OCI-LY3 (cell line): Measurements from ENCODE around the gene PCDHGB3.

ENCODE experiments used
- H2AFZ ChIP-seq: fragments of 200-600, 300-600 bp; shearing (Covaris generic); 2 replicates; pipeline ENCODE4 v1.6.0; 2014; ENCODE audit warnings: antibody characterized with exemption, low read depth, low read length
- H3K27ac ChIP-seq: fragments of 200-600, 300-600 bp; sonication (generic); 2 replicates; pipeline ENCODE4 v1.5.1; 2014; ENCODE audit warnings: mild to moderate bottlenecking, low read length, moderate library complexity, mixed read lengths
- H3K27me3 ChIP-seq: fragments of 200-600, 300-600 bp; sonication (generic); 2 replicates; pipeline ENCODE4 v1.6.1; 2014; ENCODE audit warnings: low read depth, low read length, mixed read lengths
- H3K36me3 ChIP-seq: fragments of 200-600, 300-600 bp; sonication (generic); replicated peaks from 2 replicates; pipeline ENCODE3; 2014; ENCODE audit warnings: low read depth, low read length, mixed read lengths
- H3K4me1 ChIP-seq: fragments of 300-600, 200-600 bp; sonication (generic); 2 replicates; pipeline ENCODE4 v1.6.1; 2014; ENCODE audit warnings: low read length, mixed read lengths
- H3K4me2 ChIP-seq: fragments of 200-600, 300-600 bp; sonication (generic); 2 replicates; pipeline ENCODE4 v1.6.1; 2014; ENCODE audit warnings: low read length, mixed read lengths
- H3K4me3 ChIP-seq: fragments of 300-600, 200-600 bp; sonication (generic); 2 replicates; pipeline ENCODE4 v1.5.1; 2014; ENCODE audit warnings: antibody characterized with exemption, mild to moderate bottlenecking, low read length, moderate library complexity
- H3K79me2 ChIP-seq: fragments of 300-600, 200-600 bp; shearing (Covaris generic); 2 replicates; pipeline ENCODE4 v1.6.1; 2014; ENCODE audit warnings: mild to moderate bottlenecking, low read length, mixed read lengths
- H3K9ac ChIP-seq: fragments of 300-600, 200-600 bp; shearing (Covaris generic); 2 replicates; pipeline ENCODE4 v1.6.0; 2014; ENCODE audit warnings: mild to moderate bottlenecking, low read length, moderate library complexity
- H3K9me3 ChIP-seq: fragments of 200-600, 300-600 bp; shearing (Covaris generic); 2 replicates; pipeline ENCODE4 v1.6.1; 2014; ENCODE audit warnings: low read length, mixed read lengths; ENCODE audit not compliant: insufficient read depth
- H4K20me1 ChIP-seq: fragments of 200-600, 300-600 bp; sonication (generic); 2 replicates; pipeline ENCODE4 v1.6.1; 2016; ENCODE audit warnings: low read length, mixed read lengths; ENCODE audit not compliant: insufficient read depth
- CTCF ChIP-seq: fragments of 200-600, 300-600 bp; sonication (generic); IDR thresholded peaks from 2 replicates; pipeline ENCODE4 v1.5.1; 2014; ENCODE audit warnings: antibody characterized with exemption, low read length, low read depth
- EZH2phosphoT487 ChIP-seq: fragments of 200-600 bp; shearing (Covaris generic); IDR thresholded peaks from 2 replicates; pipeline ENCODE4 v1.6.1; 2018; ENCODE audit warnings: antibody characterized with exemption, mixed run types, low read depth

Gene PCDHGB3

GRCh38 chr5:141362719-141363118, 7.3 kb upstream of the PCDHGB3 start:
- H3K4me3 ChIP-seq: no peak overlapping the region
- H3K27me3 ChIP-seq: no peaks in the 10 kb centered on the region
- H3K79me2 ChIP-seq: no peaks in the 10 kb centered on the region
- H2AFZ ChIP-seq: no peak overlapping the region
- TF ChIP-seq EZH2phosphoT487 (no peak), CTCF (no peak)
- no peaks in the 10 kb centered on the region for H4K20me1 ChIP-seq
- H3K36me3 ChIP-seq: no peaks in the 10 kb centered on the region
- H3K9me3 ChIP-seq: no peaks in the 10 kb centered on the region
- H3K27ac ChIP-seq: no peak overlapping the region
- no peaks in the 10 kb centered on the region for H3K4me1 ChIP-seq
- no peak overlapping the region for H3K4me2 ChIP-seq
- H3K9ac ChIP-seq: no peak overlapping the region

DNA sequence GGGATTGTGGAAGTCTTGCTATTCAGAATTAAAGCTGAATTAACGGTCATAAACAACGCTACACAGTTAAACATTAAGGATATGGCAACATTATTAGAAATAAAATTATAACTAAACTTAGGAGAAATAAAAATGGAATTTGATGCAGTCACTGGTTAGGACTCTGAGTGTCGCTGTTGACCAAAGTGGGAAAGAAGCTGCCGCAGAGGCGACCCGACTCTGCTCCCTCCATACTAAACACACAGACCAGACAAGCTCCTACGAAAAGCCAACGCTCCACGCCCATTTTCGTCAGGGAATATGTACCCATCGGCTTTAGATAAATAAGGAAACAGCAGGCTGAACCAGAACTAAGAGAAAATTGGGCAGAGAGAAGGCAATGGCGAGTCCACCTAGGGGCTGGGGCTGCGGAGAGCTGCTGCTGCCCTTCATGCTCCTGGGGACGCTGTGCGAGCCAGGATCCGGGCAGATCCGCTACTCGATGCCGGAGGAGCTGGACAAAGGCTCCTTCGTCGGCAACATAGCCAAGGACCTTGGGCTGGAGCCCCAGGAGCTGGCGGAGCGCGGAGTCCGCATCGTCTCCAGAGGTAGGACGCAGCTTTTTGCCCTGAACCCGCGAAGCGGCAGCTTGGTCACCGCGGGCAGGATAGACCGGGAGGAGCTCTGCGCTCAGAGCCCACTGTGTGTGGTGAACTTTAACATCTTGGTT, 5.9 kb upstream of the PCDHGB3 start, which contains the start of gene PCDHGA5:
TSS of gene PCDHGA5 (plus strand) at position 211 of the 709 bp plus-strand sequence. CDS start at position 380, 169 bp downstream.
- H3K36me3 ChIP-seq: no peaks in the 10 kb centered on the region
- no peaks in the 10 kb centered on the region for H3K4me1 ChIP-seq
- H3K27me3 ChIP-seq: no peaks in the 10 kb centered on the region
- no peak within 1 kb of the TSS for H3K4me3 ChIP-seq
- no peak for TF ChIP-seq CTCF
- TF ChIP-seq EZH2phosphoT487: no peak
- no peak within 1 kb of the TSS for H3K27ac ChIP-seq
- no peak within 1 kb of the TSS for H3K4me2 ChIP-seq
- no peak within 1 kb of the TSS for H2AFZ ChIP-seq
- no peaks in the 10 kb centered on the region for H3K9me3 ChIP-seq
- H4K20me1 ChIP-seq: no peaks in the 10 kb centered on the region
- H3K9ac ChIP-seq: no peak within 1 kb of the TSS
- H3K79me2 ChIP-seq: no peaks in the 10 kb centered on the region

DNA sequence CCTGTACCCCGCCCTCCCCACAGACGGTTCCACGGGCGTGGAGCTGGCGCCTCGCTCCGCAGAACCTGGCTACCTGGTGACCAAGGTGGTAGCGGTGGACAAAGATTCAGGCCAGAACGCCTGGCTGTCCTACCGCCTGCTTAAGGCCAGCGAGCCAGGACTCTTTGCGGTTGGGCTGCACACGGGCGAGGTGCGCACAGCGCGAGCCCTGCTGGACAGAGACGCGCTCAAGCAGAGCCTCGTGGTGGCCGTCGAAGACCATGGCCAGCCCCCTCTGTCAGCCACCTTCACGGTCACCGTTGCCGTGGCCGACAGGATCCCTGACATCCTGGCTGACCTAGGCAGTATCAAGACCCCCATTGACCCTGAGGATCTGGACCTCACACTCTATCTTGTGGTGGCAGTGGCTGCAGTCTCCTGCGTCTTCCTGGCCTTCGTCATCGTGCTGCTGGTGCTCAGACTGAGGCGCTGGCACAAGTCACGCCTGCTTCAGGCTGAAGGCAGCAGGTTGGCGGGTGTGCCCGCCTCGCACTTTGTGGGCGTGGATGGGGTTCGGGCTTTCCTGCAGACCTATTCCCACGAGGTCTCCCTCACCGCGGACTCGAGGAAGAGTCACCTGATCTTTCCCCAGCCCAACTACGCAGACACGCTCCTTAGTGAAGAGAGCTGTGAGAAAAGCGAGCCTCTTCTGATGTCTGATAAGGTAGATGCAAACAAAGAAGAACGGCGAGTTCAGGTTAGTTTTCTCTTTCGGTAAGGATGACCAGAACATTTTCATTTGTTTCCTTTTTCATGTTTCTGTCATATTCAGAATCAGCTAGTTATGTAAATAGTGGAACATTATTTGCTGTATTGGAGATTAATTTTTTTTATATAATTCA, 3.8 kb upstream of the PCDHGB3 start:
- H3K79me2 ChIP-seq: no peaks in the 10 kb centered on the region
- no peaks in the 10 kb centered on the region for H3K36me3 ChIP-seq
- no peak overlapping the region for H3K4me2 ChIP-seq
- H3K4me3 ChIP-seq: no peak overlapping the region
- TF ChIP-seq CTCF: no peak
- no peak for TF ChIP-seq EZH2phosphoT487
- no peak overlapping the region for H3K9ac ChIP-seq
- H2AFZ ChIP-seq: no peak overlapping the region
- H3K27me3 ChIP-seq: no peaks in the 10 kb centered on the region
- no peaks in the 10 kb centered on the region for H4K20me1 ChIP-seq
- no peaks in the 10 kb centered on the region for H3K9me3 ChIP-seq
- no peak overlapping the region for H3K27ac ChIP-seq
- no peaks in the 10 kb centered on the region for H3K4me1 ChIP-seq
